SK-N-SH (cell line): Measurements from ENCODE around the gene SNRPE. TPM values are rescaled to one million over a fixed set of nuclear protein-coding genes. Genes with fewer than 3 reads are reported as not detected.

Experiments used
- CTCF ChIA-PET: fragments of 300-600, 350-600 bp; formaldehyde crosslinking; extraction: SDS; loops from one replicate; lab custom pipeline; 2021; lab: Yijun Ruan, JAX
- POLR2A ChIA-PET: fragments of 350-600 bp; sonication (Branson Sonifier 250); formaldehyde crosslinking; extraction: SDS; loops from one replicate; lab custom pipeline; 2020; ENCODE audit warnings: antibody characterized with exemption, inconsistent platforms; lab: Yijun Ruan, JAX
- DNase-seq: peaks from one replicate; pipeline ENCODE4 v3.0.0; 2012
- H2AFZ ChIP-seq: fragments of 200-600 bp; sonication (generic); 2 replicates; pipeline ENCODE4 v1.8.1; 2016; ENCODE audit warnings: antibody characterized with exemption, mild to moderate bottlenecking, low read depth
- H3F3A ChIP-seq: fragments of 200-600 bp; sonication (generic); replicated peaks from 2 replicates; pipeline ENCODE3; 2016; ENCODE audit warnings: antibody characterized with exemption, mild to moderate bottlenecking; ENCODE audit not compliant: insufficient read depth
- H3K27ac ChIP-seq, 2 experiments: fragments of 200-500 bp in 1 of 2; fragments of 200-600 bp in 1 of 2; sonication (Bioruptor generic) in 1 of 2; sonication (generic), shearing (Covaris generic) in 1 of 2; 2 replicates each; pipeline versions ENCODE4 v1.5.1 to v1.6.1; 2014 to 2016; ENCODE audit warnings: low read depth in 2 of 2, inconsistent platforms in 1 of 2, low read length in 1 of 2, mild to moderate bottlenecking in 1 of 2, mixed read lengths in 1 of 2
- H3K27me3 ChIP-seq: fragments of 200-600 bp; sonication (generic), shearing (Covaris generic); 2 replicates; pipeline ENCODE4 v1.6.1; 2016; ENCODE audit warnings: mixed run types; ENCODE audit not compliant: insufficient read depth
- H3K36me3 ChIP-seq, 2 experiments: fragments of 200-500 bp in 1 of 2; fragments of 200-600 bp in 1 of 2; sonication (Bioruptor generic) in 1 of 2; sonication (generic) in 1 of 2; replicated peaks in 1 of 2; 2 replicates each; pipeline versions ENCODE3 to v1.5.1; 2014 to 2016; ENCODE audit warnings: low read length in 1 of 2, mild to moderate bottlenecking in 1 of 2; ENCODE audit not compliant: insufficient read depth in 2 of 2, control insufficient read depth in 1 of 2
- H3K4me1 ChIP-seq, 2 experiments: fragments of 200-500 bp in 1 of 2; fragments of 200-600 bp in 1 of 2; sonication (Bioruptor generic) in 1 of 2; sonication (generic), shearing (Covaris generic) in 1 of 2; 2 replicates each; pipeline versions ENCODE4 v1.5.1 to v1.6.1; 2014 to 2016; ENCODE audit warnings: low read depth in 1 of 2, low read length in 1 of 2, mixed run types in 1 of 2; ENCODE audit not compliant: insufficient read depth in 2 of 2, control insufficient read depth in 1 of 2
- H3K4me2 ChIP-seq: fragments of 200-600 bp; sonication (generic), shearing (Covaris generic); 2 replicates; pipeline ENCODE4 v1.6.1; 2017; ENCODE audit warnings: mixed run types
- H3K4me3 ChIP-seq, 2 experiments: fragments of 200-500 bp in 1 of 2; fragments of 200-600 bp in 1 of 2; sonication (Bioruptor generic) in 1 of 2; sonication (generic), shearing (Covaris generic) in 1 of 2; 2 replicates each; pipeline versions ENCODE4 v1.5.1 to v1.8.1; 2014 to 2016; ENCODE audit warnings: low read depth in 2 of 2, inconsistent platforms in 1 of 2, low read length in 1 of 2, mild to moderate bottlenecking in 1 of 2, mixed read lengths in 1 of 2, moderate library complexity in 1 of 2
- H3K79me2 ChIP-seq: fragments of 200-600 bp; sonication (generic); 2 replicates; pipeline ENCODE4 v1.8.1; 2017; ENCODE audit warnings: mild to moderate bottlenecking; ENCODE audit not compliant: insufficient read depth
- H3K9ac ChIP-seq: fragments of 200-600 bp; sonication (generic); 2 replicates; pipeline ENCODE4 v1.6.1; 2017; ENCODE audit warnings: mixed run types
- H3K9me2 ChIP-seq: fragments of 200-600 bp; sonication (generic); 2 replicates; pipeline ENCODE4 v1.6.1; 2017; ENCODE audit warnings: mixed run types
- H3K9me3 ChIP-seq: fragments of 200-600 bp; sonication (generic); 2 replicates; pipeline ENCODE4 v1.6.1; 2017; ENCODE audit warnings: mixed run types, mild to moderate bottlenecking, moderate library complexity
- H4K20me1 ChIP-seq: fragments of 200-600 bp; sonication (generic); 2 replicates; pipeline ENCODE4 v1.6.1; 2017; ENCODE audit warnings: mild to moderate bottlenecking, mixed run types; ENCODE audit not compliant: insufficient read depth
- ELF1 ChIP-seq: IDR thresholded peaks from 2 replicates; pipeline ENCODE4 v1.4.0; 2012
- EP300 ChIP-seq, 2 experiments: IDR thresholded peaks; 2 replicates each; pipeline versions ENCODE4 v1.4.0 to v1.6.1; 2012; ENCODE audit warnings: borderline replicate concordance in 1 of 2, low read depth in 1 of 2, low read length in 1 of 2
- EZH2phosphoT487 ChIP-seq: fragments of 200-600 bp; sonication (generic); IDR thresholded peaks from 2 replicates; pipeline ENCODE4 v1.6.1; 2017; ENCODE audit warnings: low read depth, mixed run types, mild to moderate bottlenecking, antibody characterized with exemption, moderate library complexity, borderline replicate concordance
- FOXJ3 ChIP-seq: sonication (generic); formaldehyde crosslinking; IDR thresholded peaks from 2 replicates; pipeline ENCODE4 v1.5.1; 2020; ENCODE audit warnings: mild to moderate bottlenecking, missing genetic modification reagents
- GABPA ChIP-seq: IDR thresholded peaks from 2 replicates; pipeline ENCODE4 v1.4.0; 2012; ENCODE audit warnings: low read depth, mild to moderate bottlenecking
- GATA2 ChIP-seq: sonication (generic); formaldehyde crosslinking; IDR thresholded peaks from 2 replicates; pipeline ENCODE4 v1.5.0; 2020; ENCODE audit warnings: mild to moderate bottlenecking, missing genetic modification reagents
- JUND ChIP-seq: IDR thresholded peaks from 2 replicates; pipeline ENCODE4 v1.4.0; 2012
- MEF2A ChIP-seq: IDR thresholded peaks from 2 replicates; pipeline ENCODE4 v1.4.0; 2012; ENCODE audit warnings: low read depth, borderline replicate concordance
- MXI1 ChIP-seq: IDR thresholded peaks from 2 replicates; pipeline ENCODE4 v1.6.1; 2012; ENCODE audit warnings: mild to moderate bottlenecking, low read depth, low read length, improper control_type of control experiment
- NFIC ChIP-seq: IDR thresholded peaks from 2 replicates; pipeline ENCODE4 v1.4.0; 2012; ENCODE audit warnings: borderline replicate concordance
- NRF1 ChIP-seq: IDR thresholded peaks from 2 replicates; pipeline ENCODE4 v1.6.1; 2012; ENCODE audit warnings: low read depth, mild to moderate bottlenecking, low read length
- PBX3 ChIP-seq: IDR thresholded peaks from 2 replicates; pipeline ENCODE4; 2012
- POLR2AphosphoS5 ChIP-seq: IDR thresholded peaks from 2 replicates; pipeline ENCODE4 v1.6.1; 2012; ENCODE audit warnings: low read depth, low read length
- RAD21 ChIP-seq: IDR thresholded peaks from 2 replicates; pipeline ENCODE4 v1.6.1; 2012; ENCODE audit warnings: mild to moderate bottlenecking, low read length
- RFX5 ChIP-seq: IDR thresholded peaks from 2 replicates; pipeline ENCODE4 v1.6.1; 2012; ENCODE audit warnings: mild to moderate bottlenecking, improper control_type of control experiment, low read length
- RXRA ChIP-seq: IDR thresholded peaks from 2 replicates; pipeline ENCODE4 v1.4.0; 2012; ENCODE audit warnings: low read depth, mild to moderate bottlenecking, borderline replicate concordance
- TCF12 ChIP-seq: IDR thresholded peaks from 2 replicates; pipeline ENCODE4 v1.4.0; 2012
- TEAD4 ChIP-seq: IDR thresholded peaks from 2 replicates; pipeline ENCODE4 v1.4.0; 2012; ENCODE audit warnings: mild to moderate bottlenecking, borderline replicate concordance; ENCODE audit not compliant: insufficient read depth
- USF1 ChIP-seq: IDR thresholded peaks from 2 replicates; pipeline ENCODE4 v1.4.0; 2012; ENCODE audit warnings: low read depth, borderline replicate concordance
- USF2 ChIP-seq: fragments of 150-350 bp; IDR thresholded peaks from 2 replicates; pipeline ENCODE4 v1.6.1; 2017; ENCODE audit warnings: antibody characterized with exemption, low read length, low read depth, borderline replicate concordance
- YY1 ChIP-seq: IDR thresholded peaks from 2 replicates; pipeline ENCODE4 v1.4.0; 2012; ENCODE audit warnings: low read depth, mild to moderate bottlenecking
- ZBTB33 ChIP-seq: IDR thresholded peaks from 2 replicates; pipeline ENCODE4 v1.4.0; 2012; ENCODE audit warnings: low read depth, borderline replicate concordance
- WGBS: methylation state at CpG from one replicate; pipeline ENCODE4 v1.1.6; 2017; ENCODE audit warnings: low lambda C conversion rate; 5-methylcytosine and 5-hydroxymethylcytosine counted together
- polyA plus RNA-seq, 3 experiments: library from polyadenylated mRNA; depleted of rRNA; stranded (reverse); fragments of >200 nt; gene quantifications; 2 replicates each; pipeline ENCODE4 v1.2.3, GENCODE V29; 2012
- TF ChIP-seq, protein P1 (sequence below): IDR thresholded peaks from 2 replicates; pipeline ENCODE4 v1.6.1; 2012; ENCODE audit warnings: mild to moderate bottlenecking, low read depth, low read length, moderate library complexity
- TF ChIP-seq, protein P2 (sequence below): fragments of 150-350 bp; IDR thresholded peaks from 2 replicates; pipeline ENCODE4 v1.6.1; 2016; ENCODE audit warnings: mild to moderate bottlenecking, low read depth, low read length

Gene SNRPE
- polyA plus RNA-seq, 1 of the 3 experiments (the other 2 are of a cell fraction): 359 TPM

GRCh38 chr1:203888807-203889251, 27.4 kb downstream of the SNRPE start (continued):
- TF ChIP-seq FOXJ3 (CRISPR knock-in tag) (no peak), EZH2phosphoT487 (no peak), GABPA (0 out of 2 replicates have a peak, but pooled peaks have one; percentile 16), NRF1 (no peak), YY1 (0 out of 2 replicates have a peak, but pooled peaks have one; percentile 25), TEAD4 (peak; percentile 70; the same call in 1 of the 2 replicates)

DNA sequence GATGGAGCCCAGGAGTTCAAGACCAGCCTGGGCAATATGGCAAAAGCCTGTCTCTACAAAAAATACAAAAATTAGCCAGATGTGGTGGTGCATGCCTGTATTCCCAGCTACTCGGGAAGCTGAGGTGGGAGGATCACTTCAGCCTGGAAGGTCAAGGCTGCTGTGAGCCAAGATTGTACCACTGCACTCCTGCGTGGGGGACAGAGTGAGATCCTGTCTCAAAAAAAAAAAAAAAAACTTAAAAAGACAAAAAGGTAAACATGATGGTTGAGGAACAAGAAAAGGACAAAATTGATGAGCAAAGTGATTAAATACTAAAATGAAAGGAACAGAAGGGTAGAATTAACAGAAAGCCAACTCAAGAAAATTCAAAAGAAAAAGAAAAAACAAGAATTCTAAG, 30.6 kb downstream of the SNRPE start:
- H2AFZ ChIP-seq: no peak overlapping the region
- WGBS: 80% methylated on average over 2 of the region's 2 CpGs
- H3F3A ChIP-seq: peaks cover 19% of the 10 kb centered on the region
- H4K20me1 ChIP-seq: no peaks in the 10 kb centered on the region
- ChIA-PET POLR2A (no interaction called here), CTCF (interaction anchor here (1.6 kb wide), 1 partner anchor 237 kb away, joined by 4 read pairs; no protein-coding TSS in a partner anchor)
- H3K9me3 ChIP-seq: no peaks in the 10 kb centered on the region
- no peak overlapping the region for H3K27ac ChIP-seq
- H3K9ac ChIP-seq: no peak overlapping the region
- no peaks in the 10 kb centered on the region for H3K36me3 ChIP-seq
- H3K79me2 ChIP-seq: no peaks in the 10 kb centered on the region
- no peaks in the 10 kb centered on the region for H3K27me3 ChIP-seq
- no peak overlapping the region for H3K4me3 ChIP-seq
- peaks cover 0 to 15% of the 10 kb centered on the region in 2 experiments; a peak in 3 of 4 replicates for H3K4me1 ChIP-seq
- TF ChIP-seq MEF2A (no peak), ZBTB33 (no peak), RFX5 (no peak), USF1 (no peak), USF2 (no peak), NFIC (no peak), NRF1 (no peak), GATA2 (CRISPR knock-in tag) (no peak), RAD21 (no peak), RXRA (no peak), POLR2AphosphoS5 (no peak), ELF1 (no peak), TCF12 (no peak), JUND (no peak), MXI1 (no peak), EP300 (IDR thresholded peaks at IDR 0.05; ENCODE audit: borderline replicate concordance in 1 of 2, low read depth in 1 of 2, low read length in 1 of 2) (no peak), GABPA (no peak), PBX3 (no peak)
- TF ChIP-seq, protein P1, sequence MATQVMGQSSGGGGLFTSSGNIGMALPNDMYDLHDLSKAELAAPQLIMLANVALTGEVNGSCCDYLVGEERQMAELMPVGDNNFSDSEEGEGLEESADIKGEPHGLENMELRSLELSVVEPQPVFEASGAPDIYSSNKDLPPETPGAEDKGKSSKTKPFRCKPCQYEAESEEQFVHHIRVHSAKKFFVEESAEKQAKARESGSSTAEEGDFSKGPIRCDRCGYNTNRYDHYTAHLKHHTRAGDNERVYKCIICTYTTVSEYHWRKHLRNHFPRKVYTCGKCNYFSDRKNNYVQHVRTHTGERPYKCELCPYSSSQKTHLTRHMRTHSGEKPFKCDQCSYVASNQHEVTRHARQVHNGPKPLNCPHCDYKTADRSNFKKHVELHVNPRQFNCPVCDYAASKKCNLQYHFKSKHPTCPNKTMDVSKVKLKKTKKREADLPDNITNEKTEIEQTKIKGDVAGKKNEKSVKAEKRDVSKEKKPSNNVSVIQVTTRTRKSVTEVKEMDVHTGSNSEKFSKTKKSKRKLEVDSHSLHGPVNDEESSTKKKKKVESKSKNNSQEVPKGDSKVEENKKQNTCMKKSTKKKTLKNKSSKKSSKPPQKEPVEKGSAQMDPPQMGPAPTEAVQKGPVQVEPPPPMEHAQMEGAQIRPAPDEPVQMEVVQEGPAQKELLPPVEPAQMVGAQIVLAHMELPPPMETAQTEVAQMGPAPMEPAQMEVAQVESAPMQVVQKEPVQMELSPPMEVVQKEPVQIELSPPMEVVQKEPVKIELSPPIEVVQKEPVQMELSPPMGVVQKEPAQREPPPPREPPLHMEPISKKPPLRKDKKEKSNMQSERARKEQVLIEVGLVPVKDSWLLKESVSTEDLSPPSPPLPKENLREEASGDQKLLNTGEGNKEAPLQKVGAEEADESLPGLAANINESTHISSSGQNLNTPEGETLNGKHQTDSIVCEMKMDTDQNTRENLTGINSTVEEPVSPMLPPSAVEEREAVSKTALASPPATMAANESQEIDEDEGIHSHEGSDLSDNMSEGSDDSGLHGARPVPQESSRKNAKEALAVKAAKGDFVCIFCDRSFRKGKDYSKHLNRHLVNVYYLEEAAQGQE: no peak
- TF ChIP-seq, protein P2, sequence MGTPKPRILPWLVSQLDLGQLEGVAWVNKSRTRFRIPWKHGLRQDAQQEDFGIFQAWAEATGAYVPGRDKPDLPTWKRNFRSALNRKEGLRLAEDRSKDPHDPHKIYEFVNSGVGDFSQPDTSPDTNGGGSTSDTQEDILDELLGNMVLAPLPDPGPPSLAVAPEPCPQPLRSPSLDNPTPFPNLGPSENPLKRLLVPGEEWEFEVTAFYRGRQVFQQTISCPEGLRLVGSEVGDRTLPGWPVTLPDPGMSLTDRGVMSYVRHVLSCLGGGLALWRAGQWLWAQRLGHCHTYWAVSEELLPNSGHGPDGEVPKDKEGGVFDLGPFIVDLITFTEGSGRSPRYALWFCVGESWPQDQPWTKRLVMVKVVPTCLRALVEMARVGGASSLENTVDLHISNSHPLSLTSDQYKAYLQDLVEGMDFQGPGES: no peak
- H3K4me2 ChIP-seq: no peak overlapping the region
- no peaks in the 10 kb centered on the region for H3K9me2 ChIP-seq
- no peak for DNase-seq
